GM21360 (cell line): ENCODE data around the gene PPP3R1.

Source experiments
- ATAC-seq: cut with Tn5 transposase; IDR thresholded peaks from one replicate; pipeline ENCODE4 v1.9.1; 2021; ENCODE audit warnings: mild to moderate bottlenecking, moderate library complexity; ENCODE audit not compliant: unreplicated experiment

The PPP3R1 gene

GRCh38 chr2:68236103-68236734, 16.1 kb downstream of the PPP3R1 start:
- no peak for ATAC-seq

- ATAC-seq: no peak
Observed at GRCh38 chr2:68235090-68235489, 17.2 kb downstream of the PPP3R1 start.

- ATAC-seq: no peak
Observed at GRCh38 chr2:68234405-68234804, 17.9 kb downstream of the PPP3R1 start.

GRCh38 chr2:68231061-68231372, 21.3 kb downstream of the PPP3R1 start:
- no peak for ATAC-seq

GRCh38 chr2:68230241-68231060, 21.9 kb downstream of the PPP3R1 start:
- no peak for ATAC-seq

- ATAC-seq: no peak
Observed at GRCh38 chr2:68226794-68227193, 25.5 kb downstream of the PPP3R1 start.

- no peak for ATAC-seq
Observed at GRCh38 chr2:68225119-68225632, 27.2 kb downstream of the PPP3R1 start.

- ATAC-seq: no peak
Observed at GRCh38 chr2:68223419-68223818, 28.9 kb downstream of the PPP3R1 start.

- ATAC-seq: no peak
Observed at GRCh38 chr2:68222287-68222686, 30.0 kb downstream of the PPP3R1 start.

- ATAC-seq: no peak
Observed at GRCh38 chr2:68218343-68218901, 33.9 kb downstream of the PPP3R1 start.

- ATAC-seq: no peak
Observed at GRCh38 chr2:68217729-68218128, 34.6 kb downstream of the PPP3R1 start.

- no peak for ATAC-seq
Observed at GRCh38 chr2:68216454-68217310, 35.6 kb downstream of the PPP3R1 start.

GRCh38 chr2:68214381-68214780, 38.0 kb downstream of the PPP3R1 start:
- peak; percentile 55 for ATAC-seq

- no peak for ATAC-seq
Observed at GRCh38 chr2:68206793-68207192, 45.5 kb downstream of the PPP3R1 start.

GRCh38 chr2:68203587-68203986, 48.7 kb downstream of the PPP3R1 start:
- ATAC-seq: peak; percentile 85

- no peak for ATAC-seq
Observed at GRCh38 chr2:68200157-68200787, 52.1 kb downstream of the PPP3R1 start.

- ATAC-seq: no peak
Observed at GRCh38 chr2:68196120-68196716, 56.1 kb downstream of the PPP3R1 start.

GRCh38 chr2:68195096-68195495, 57.2 kb downstream of the PPP3R1 start:
- no peak for ATAC-seq

- ATAC-seq: no peak
Observed at GRCh38 chr2:68193787-68194372, 58.5 kb downstream of the PPP3R1 start.

- ATAC-seq: no peak
Observed at GRCh38 chr2:68193144-68193543, 59.2 kb downstream of the PPP3R1 start.
